Regular cardiac myocyte (primary cell): ENCODE results near the gene ZFP64. TPM values are rescaled to one million over a fixed set of nuclear protein-coding genes. Genes with fewer than 3 reads are reported as not detected.

ENCODE experiments used
- total RNA-seq: library from RNA; depleted of rRNA; stranded (reverse); fragments of >200 nt; gene quantifications from 2 replicates; pipeline ENCODE4 v1.2.3, GENCODE V29; 2014

The ZFP64 gene
- 13.6 and 18.3 TPM in 2 replicates for total RNA-seq

GRCh38 chr20:52191132-52191915, at the start of gene ZFP64:
ZFP64 (minus strand) TSS chr20:52191779; CDS start chr20:52191636, 143 bp downstream.

